Heart left ventricle (tissue), 16 donors: ENCODE data around the gene TFAP2D. TPM values are rescaled to one million over a fixed set of nuclear protein-coding genes. Genes with fewer than 3 reads are reported as not detected.

Experiments used
- ATAC-seq, 4 donors: fragments of 200-7000 bp; cut with Tn5 transposase; one replicate each; pipeline ENCODE4 v1.9.1; 2020 to 2022; ENCODE audit warnings: moderate library complexity in 4 of 4, mild to moderate bottlenecking in 3 of 4, moderate number of reproducible peaks in 1 of 4
- DNase-seq, 5 donors: peaks; one replicate each; pipeline ENCODE4 v3.0.0-alpha.2; 2020
- H3K27ac ChIP-seq, 12 donors: fragments of 200-600 bp; sonication (generic) in 4 of 12; one replicate each; pipeline versions ENCODE4 v1.5.0 to v1.8.0; 2016 to 2022; ENCODE audit warnings: mild to moderate bottlenecking in 2 of 12
- H3K27me3 ChIP-seq, 9 donors: fragments of 200-600 bp; sonication (generic) in 2 of 9; one replicate each; pipeline versions ENCODE4 v1.5.1 to v1.8.0; 2016 to 2022; ENCODE audit warnings: mild to moderate bottlenecking in 3 of 9
- H3K36me3 ChIP-seq, 9 donors: fragments of 200-600 bp; sonication (generic) in 2 of 9; one replicate each; pipeline versions ENCODE4 v1.5.0 to v1.8.0; 2018 to 2022; ENCODE audit warnings: mild to moderate bottlenecking in 2 of 9
- H3K4me1 ChIP-seq, 12 donors: fragments of 200-600 bp; sonication (generic) in 4 of 12; one replicate each; pipeline versions ENCODE4 v1.5.0 to v1.8.0; 2016 to 2022; ENCODE audit warnings: mild to moderate bottlenecking in 3 of 12
- H3K4me3 ChIP-seq, 12 donors: fragments of 200-600 bp; sonication (generic) in 4 of 12; one replicate each; pipeline versions ENCODE4 v1.5.0 to v1.8.0; 2017 to 2022; ENCODE audit warnings: mild to moderate bottlenecking in 9 of 12, moderate library complexity in 4 of 12
- H3K9me3 ChIP-seq, 12 donors: fragments of 200-600 bp; sonication (generic) in 4 of 12; one replicate each; pipeline versions ENCODE4 v1.5.0 to v1.8.0; 2016 to 2022; ENCODE audit warnings: mild to moderate bottlenecking in 1 of 12
- CTCF ChIP-seq, 12 donors: fragments of 200-600 bp; sonication (generic) in 4 of 12; IDR thresholded peaks; one replicate each; pipeline versions ENCODE4 v1.5.0 to v1.8.0; 2018 to 2022; ENCODE audit warnings: antibody characterized with exemption in 12 of 12, mild to moderate bottlenecking in 5 of 12
- POLR2A ChIP-seq, 2 donors: fragments of 450-650 bp; IDR thresholded peaks; one replicate each; pipeline ENCODE4 v1.6.1; 2017; ENCODE audit warnings: antibody characterized with exemption in 2 of 2, mild to moderate bottlenecking in 2 of 2, moderate library complexity in 2 of 2
- WGBS, 4 donors: extraction: QIAGEN DNeasy Blood & Tissue Kit in 2 of 4; methylation state at CpG; one replicate each; pipeline versions ENCODE4 v1.1.5 to v1.1.7; 2013 to 2018; 5-methylcytosine and 5-hydroxymethylcytosine counted together
- intact Hi-C, 10 donors: fragments of 100-400 bp; cut with DNase I; formaldehyde crosslinking; loops; one replicate each; pipeline versions ENCODE4 v1.11.1 to v1.14.2; 2022
- long read RNA-seq, 3 donors: library from polyadenylated mRNA; unstranded; transcript quantifications; one replicate each; pipeline ENCODE4 v2.0.0, GENCODE V29; 2020 to 2021
- polyA plus RNA-seq, 2 donors: library from polyadenylated mRNA; stranded (reverse); fragments of 200-250 nt; gene quantifications; one replicate each; pipeline ENCODE4 v1.2.3, GENCODE V29; 2013
- total RNA-seq, 9 donors: library from RNA; depleted of rRNA in 2 of 9; stranded (reverse); fragments of >200 nt in 2 of 9; fragmentation: NEBNext Ultra II Directional in 3 of 9; extraction: Animal tissue kit (Norgen Biotek cat#: 25700) in 3 of 9; gene quantifications; one replicate each; pipeline versions ENCODE4 v1.1.0 to v1.2.4, GENCODE V29; 2016 to 2023
- donor health status: ischemic (EF 13 %, LVEDD 7.1; RV severe dilation, severe dysfunction).
- donor health status: healthy with polysubstance abuse.
- donor health status: DM: no; HTN: yes; CAD: no.
- donor health status: DM: no; HTN: no; CAD: no.
- donor health status: ischemic (EF 25% LVEDD 6.9; RV normal size, moderate dysfunction).
- donor health status: ischemic (EF 25% LVEDD 5.7; RV mildly dilated, moderate dysfunction).
- donor health status: healthy.
- donor health status: DM: yes; HTN: yes; CAD: no.
- donor health status: ischemic (EF 35%, LVEDD 5.7; RV mildly dilated, moderate dysfunction).
- donor health status: nonischemic (EF 11% LVEDD 7.7; RV severe dilation, severe dysfunction).
- donor health status: DM: yes; HTN: yes; CAD: no.
- donor health status: PGD.
- donor health status: ischemic (EF 29% LVEDD 5.4; RV normal size, mild dysfunction).
- donor health status: nonischemic (EF 23%, LVEDD 6.1; RV moderate dilation, normal function).

The TFAP2D gene
- total RNA-seq (not detected), polyA plus RNA-seq (not detected)
- long read RNA-seq, donor 1, result 0 reads
- long read RNA-seq, donor 2, result 0 reads
- long read RNA-seq, donor 3, result 0 reads

GRCh38 chr6:50713226-50713625, at the start of gene TFAP2D:
Gene TFAP2D, plus strand, starts transcription at chr6:50713526. Its CDS starts 530 bp downstream, at chr6:50714056.
- ATAC-seq (no peak), DNase-seq (no peak)
- Histone ChIP-seq H3K27ac (no peak within 1 kb of the TSS), H3K4me1 (no peaks in the 10 kb centered on the region), H3K9me3 (no peaks in the 10 kb centered on the region), H3K4me3 (no peak within 1 kb of the TSS), H3K27me3 (peaks cover 4 to 92% (median 53%) of the 10 kb centered on the region in 9 donors), H3K36me3 (no peaks in the 10 kb centered on the region)
- intact Hi-C loops, result no loop called here
- no peak for TF ChIP-seq CTCF (IDR thresholded peaks at IDR 0.05)
- no peak for TF ChIP-seq POLR2A (IDR thresholded peaks at IDR 0.05)
- 2 to 6% (median 2%) methylated on average over 4 of the region's 4 CpGs for WGBS, 4 donors

- no peaks in the 10 kb centered on the region for H3K27me3 ChIP-seq
- no peak for DNase-seq
- no peak for ATAC-seq
- H3K9me3 ChIP-seq, result no peaks in the 10 kb centered on the region
- H3K27ac ChIP-seq, result no peak overlapping the region
- intact Hi-C loops, result no loop called here
- H3K36me3 ChIP-seq, result no peaks in the 10 kb centered on the region
- H3K4me3 ChIP-seq, result no peak overlapping the region
- TF ChIP-seq POLR2A (IDR thresholded peaks at IDR 0.05) (no peak), CTCF (IDR thresholded peaks at IDR 0.05) (no peak)
- 87 to 100% (median 94%) methylated on average over 1 of the region's 1 CpG for WGBS, 4 donors
- no peaks in the 10 kb centered on the region for H3K4me1 ChIP-seq
These were observed 49.5 kb upstream of the TFAP2D start for GRCh38 chr6:50663806-50664205.

- no peak overlapping the region for H3K27ac ChIP-seq
- 88 to 92% (median 90%) methylated on average over 3 of the region's 3 CpGs for WGBS, 4 donors
- no peaks in the 10 kb centered on the region for H3K36me3 ChIP-seq
- intact Hi-C loops, result no loop called here
- ATAC-seq, result no peak
- no peaks in the 10 kb centered on the region for H3K9me3 ChIP-seq
- H3K4me3 ChIP-seq, result no peak overlapping the region
- no peaks in the 10 kb centered on the region for H3K4me1 ChIP-seq
- H3K27me3 ChIP-seq, result no peaks in the 10 kb centered on the region
- DNase-seq, result no peak
- TF ChIP-seq POLR2A (IDR thresholded peaks at IDR 0.05) (no peak), CTCF (IDR thresholded peaks at IDR 0.05) (no peak)
These were observed 47.2 kb upstream of the TFAP2D start for GRCh38 chr6:50666089-50666488.

- no peaks in the 10 kb centered on the region for H3K36me3 ChIP-seq
- no peaks in the 10 kb centered on the region for H3K9me3 ChIP-seq
- TF ChIP-seq CTCF (IDR thresholded peaks at IDR 0.05) (no peak), POLR2A (IDR thresholded peaks at IDR 0.05) (no peak)
- no peak overlapping the region for H3K27ac ChIP-seq
- DNase-seq, result no peak
- ATAC-seq, result no peak
- H3K4me3 ChIP-seq, result no peak overlapping the region
- no peaks in the 10 kb centered on the region for H3K4me1 ChIP-seq
- no peaks in the 10 kb centered on the region for H3K27me3 ChIP-seq
- intact Hi-C loops, result no loop called here
- 57 to 69% (median 65%) methylated on average over 4 of the region's 4 CpGs for WGBS, 4 donors
These were observed 32.0 kb upstream of the TFAP2D start for GRCh38 chr6:50681213-50681824.
